Hindlimb muscle (tissue), 1 donor: ENCODE measurements around the gene COX4I2. TPM values are rescaled to one million over a fixed set of nuclear protein-coding genes. Genes with fewer than 3 reads are reported as not detected.

Experiments used
- DNase-seq: peaks from one replicate; pipeline ENCODE4 v3.0.0-alpha.2; 2013
- polyA plus RNA-seq: library from polyadenylated mRNA; unstranded; fragments of 120-200 nt; gene quantifications from one replicate; pipeline ENCODE4 v1.2.1, GENCODE V29; 2013; ENCODE audit not compliant: insufficient read length

Gene COX4I2
- polyA plus RNA-seq, 1 donor, result 9.2 TPM

DNA sequence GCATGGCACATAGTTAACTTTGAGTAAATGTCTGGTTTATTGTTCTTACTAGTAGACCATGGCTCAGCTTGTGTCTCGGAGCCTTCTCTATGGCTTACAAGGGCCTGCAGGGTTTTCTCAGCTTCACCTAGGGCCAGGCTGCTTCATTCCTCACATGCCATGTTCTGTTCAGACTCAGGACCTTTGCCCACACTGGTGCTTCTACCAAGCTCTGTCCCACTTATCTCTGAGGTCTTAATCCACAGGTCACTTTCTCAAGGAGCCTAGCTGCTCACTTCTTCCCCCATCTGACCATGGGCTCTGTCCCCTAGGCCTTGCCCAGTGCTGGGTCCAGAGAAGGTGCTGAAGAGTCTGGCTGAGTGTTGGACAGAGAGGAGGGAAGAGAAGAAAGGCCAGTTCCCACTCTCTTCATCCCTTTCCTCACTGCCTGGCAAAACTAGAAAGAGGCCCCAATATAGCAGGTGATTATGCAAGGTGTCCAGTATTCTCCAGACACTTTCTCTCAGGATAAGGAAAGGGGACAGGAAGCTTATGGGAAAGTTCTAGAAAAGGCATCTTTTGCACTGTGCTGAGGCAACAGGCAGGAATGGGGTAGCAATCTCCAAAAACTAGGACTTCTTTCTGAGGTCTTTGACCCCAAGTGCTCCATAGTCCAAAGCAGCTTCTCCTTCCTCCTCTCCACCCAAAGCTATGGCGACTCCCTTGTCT lies 40.0 kb downstream of the COX4I2 start:
- no peak for DNase-seq

DNA sequence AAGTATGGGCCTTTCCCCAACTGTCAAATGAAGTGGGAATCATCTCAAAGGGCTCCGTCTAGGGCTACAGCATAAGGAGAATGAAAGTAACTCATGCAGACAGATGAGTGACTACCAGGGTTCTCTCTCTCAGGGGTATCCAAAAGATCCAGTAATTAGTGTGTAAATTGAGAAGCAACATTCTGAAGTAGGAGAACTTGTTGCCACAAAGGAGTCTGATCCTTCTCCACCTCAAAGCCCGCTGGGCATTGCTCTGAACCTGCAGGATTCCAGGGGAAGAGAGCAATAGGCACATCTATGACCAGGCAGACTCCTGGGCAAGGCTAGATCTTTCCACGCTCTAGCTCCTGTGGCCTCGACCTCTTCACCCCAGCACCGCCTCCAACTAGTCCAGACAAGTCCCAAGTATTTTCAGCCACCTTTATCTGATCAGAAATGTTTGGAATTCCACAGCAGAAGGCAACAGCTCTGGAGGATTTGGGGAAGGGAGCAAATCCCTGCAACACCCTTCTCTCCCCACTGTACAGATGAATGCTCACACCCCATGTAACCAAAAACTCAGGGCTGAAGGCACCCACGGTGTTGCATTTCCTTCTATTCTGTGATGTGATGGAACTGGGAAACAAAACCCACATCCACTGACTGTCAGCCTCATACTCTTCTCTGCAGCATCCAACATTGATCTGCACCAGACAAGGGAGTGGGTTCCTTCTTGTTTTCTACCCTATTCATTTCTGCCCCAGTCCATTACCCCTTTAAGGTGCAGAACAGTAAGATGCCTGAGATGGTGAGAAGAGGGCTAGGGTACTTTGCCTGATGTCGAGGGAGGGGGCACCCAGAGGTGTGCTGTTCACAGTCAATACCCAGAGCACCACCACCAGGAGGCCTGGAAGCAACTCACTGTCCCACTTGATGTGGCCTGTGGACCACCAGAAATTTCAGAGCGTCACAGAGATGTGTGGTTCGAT lies 41.0 kb downstream of the COX4I2 start:
- DNase-seq, result no peak

DNA sequence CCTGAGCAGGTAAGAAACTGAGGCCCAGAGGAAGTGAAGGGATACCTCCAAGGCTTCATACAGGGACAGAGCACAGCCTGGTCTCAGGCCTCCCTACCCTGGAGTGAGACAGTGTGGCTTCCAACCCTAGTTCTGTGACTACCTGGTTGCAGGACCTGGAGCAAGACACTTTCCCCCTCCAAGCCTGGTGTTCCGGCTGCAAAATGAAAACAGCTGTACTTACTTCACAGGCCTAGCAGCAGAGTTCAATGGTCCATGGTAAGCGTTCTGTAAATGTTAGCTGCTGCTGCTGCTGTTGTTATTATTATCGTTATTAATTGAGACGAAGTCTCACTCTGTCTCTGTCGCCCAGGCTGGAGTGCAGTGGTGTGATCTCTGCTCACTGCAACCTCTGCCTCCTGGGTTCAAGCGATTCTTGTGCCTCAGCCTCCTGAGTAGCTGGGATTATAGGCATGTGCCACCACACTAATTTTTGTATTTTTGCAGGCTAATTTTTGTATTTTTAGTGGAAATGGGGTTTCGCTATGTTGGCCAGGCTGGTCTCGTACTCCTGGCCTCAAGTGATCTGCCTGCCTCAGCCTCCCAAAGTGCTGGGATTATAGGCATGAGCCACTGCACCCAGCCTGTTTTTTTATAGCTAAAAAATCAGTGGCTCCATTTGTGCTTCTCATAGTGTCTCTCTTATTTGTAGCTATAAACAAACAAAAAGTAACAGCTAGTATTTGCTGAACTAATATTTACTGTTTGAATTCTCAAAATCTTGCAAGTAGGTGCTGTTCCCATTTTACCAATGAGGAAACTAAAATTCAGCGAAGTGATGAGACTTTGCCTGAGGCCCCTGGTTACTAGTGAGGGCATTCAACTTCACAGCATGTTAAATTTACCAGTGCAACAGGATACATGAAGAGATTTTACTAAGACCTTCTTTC lies 41.9 kb downstream of the COX4I2 start:
- no peak for DNase-seq

GRCh38 chr20:31680286-31681127 lies 42.8 kb downstream of the COX4I2 start:
- no peak for DNase-seq

DNA sequence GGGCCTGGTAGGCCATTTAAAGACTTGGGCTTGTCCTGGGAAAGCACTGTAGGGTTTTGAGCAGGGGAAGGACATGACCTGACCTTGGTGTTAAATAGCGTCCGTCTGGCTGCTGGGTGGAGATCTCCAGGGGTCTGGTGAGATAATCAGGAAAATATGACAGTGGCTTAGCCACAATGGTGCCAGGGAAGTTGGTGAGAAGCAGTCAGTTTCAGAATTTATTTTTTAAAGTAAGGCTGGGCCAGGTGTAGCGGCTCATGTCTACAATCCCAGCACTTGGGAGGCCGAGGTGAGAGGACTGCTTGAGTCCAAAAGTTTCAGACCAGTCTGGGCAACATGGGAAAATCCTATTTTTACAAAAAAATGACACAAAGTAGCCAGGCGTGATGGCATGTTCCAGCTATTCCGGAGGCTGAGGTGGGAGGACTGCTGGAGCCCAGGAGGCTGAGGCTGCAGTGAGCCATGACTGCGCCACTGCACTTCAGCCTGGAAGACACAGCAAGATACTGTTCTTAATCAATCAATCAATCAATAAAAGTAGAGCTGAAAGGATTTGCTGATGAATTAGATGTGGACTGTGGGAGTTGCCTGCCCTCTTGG lies 43.5 kb downstream of the COX4I2 start:
- no peak for DNase-seq

DNA sequence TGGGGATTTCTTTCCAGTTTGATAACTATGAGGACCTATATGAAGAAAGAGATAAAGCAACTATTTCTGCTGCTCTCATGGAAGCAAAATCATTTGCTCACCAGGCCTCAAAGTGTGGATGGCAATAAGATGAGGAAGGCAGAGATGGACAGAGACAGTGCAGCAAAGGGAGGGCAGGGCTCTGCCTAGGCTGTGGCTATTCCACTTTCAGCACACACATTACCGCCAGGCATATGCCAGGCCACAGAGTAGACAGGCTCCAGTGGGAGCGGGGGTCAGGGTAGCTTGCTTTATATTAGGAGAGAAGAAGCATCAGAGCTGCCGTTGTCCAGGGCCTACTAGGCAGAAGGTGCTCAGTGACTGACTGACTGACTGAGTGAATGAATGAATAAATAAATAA lies 44.1 kb downstream of the COX4I2 start:
- no peak for DNase-seq

GRCh38 chr20:31682352-31682751 lies 44.6 kb downstream of the COX4I2 start:
- DNase-seq, result no peak

DNA sequence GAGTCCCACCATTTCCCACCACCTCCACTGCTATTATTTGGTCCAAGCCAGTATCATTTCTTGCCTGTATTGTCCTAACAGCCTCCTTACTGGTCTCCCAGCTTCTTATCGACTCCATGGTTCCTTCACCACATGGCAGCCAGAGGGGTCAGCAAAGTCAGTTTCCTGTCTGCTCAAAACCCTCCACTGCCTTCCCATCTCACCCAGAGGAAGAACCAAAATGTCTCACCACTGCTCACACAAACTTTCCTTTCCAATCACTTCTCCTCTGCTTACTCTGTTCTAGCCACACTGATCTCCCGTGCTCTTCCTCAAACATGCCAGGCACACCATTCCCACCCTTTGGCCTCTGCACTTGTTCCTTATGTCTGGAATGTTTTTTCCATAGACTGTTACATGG lies 45.2 kb downstream of the COX4I2 start:
- no peak for DNase-seq

DNA sequence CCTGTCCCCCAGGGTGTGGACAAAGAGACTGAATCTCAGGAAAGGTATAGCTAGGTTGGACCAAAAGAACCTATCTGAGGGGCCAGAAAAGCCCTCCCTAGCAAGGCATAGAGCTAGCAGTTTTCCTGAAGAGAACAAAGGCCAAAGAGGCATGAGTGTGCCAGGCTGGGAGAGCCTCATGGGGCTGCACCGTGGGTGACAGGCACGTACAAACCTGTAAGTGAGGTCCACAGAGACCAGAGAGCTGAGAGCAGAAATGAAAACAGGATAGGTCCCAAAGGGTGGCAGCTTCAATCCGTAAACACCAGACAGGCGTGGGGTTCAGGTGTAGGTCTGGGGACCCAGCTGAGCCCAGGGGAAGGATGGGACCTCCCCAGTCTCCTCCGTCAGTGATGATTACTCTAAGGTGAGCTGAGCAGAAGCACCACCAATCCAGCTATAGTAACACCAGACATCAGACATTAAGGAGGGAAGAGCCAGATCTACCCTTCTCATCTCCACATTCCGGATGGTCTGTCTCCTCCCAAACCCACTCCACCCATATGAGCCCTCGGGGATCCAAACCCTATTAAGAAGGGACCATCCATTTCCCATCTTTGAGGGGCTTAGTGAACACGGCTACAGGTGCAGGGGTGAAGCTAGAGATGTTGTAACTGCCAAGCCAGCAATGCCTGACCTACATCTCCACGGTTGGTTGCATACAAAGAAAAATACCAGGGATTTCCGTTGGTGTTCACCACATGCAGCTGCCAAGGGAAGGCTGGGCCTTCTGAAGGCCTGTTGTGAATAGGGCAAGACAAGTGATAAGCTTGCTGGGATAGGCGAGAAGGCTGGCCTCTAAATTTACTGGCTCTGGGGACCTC lies 46.7 kb downstream of the COX4I2 start:
- no peak for DNase-seq

DNA sequence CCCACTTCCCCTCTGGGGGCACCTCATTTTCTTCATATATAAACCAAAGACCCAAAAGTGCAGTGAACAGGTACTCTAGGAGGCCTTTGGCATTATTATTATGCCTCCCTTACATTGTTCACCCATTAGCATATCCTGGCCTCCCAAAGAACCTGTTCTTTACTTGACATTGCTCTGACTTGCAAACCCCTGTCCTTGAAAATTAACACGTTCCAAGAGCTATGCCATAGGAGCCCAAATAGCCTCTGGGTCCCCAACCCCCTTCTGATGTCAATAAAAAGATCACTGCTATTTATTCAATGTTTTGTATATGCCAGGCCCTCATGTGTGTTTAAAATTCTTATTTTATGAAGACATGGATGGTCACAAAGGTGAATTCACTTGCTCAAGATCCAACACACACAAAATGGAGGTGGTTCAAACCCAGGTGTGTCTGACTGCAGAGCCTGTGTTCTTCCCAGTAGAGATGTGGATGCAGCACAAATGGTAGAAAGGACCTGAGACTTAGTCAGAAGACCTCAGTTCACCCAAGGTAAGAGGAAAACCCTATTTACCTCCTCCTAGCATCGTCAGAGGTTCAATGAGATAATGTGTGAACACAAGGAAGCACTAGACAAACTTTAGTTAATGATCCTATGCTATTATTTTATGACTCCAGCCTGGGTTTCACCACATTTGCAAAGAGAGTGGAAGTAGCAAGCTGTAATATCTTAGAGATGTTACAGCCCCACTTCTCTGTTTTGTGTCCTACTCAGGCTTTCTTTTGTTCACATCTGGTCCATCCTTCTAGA lies 48.3 kb downstream of the COX4I2 start:
- no peak for DNase-seq

DNA sequence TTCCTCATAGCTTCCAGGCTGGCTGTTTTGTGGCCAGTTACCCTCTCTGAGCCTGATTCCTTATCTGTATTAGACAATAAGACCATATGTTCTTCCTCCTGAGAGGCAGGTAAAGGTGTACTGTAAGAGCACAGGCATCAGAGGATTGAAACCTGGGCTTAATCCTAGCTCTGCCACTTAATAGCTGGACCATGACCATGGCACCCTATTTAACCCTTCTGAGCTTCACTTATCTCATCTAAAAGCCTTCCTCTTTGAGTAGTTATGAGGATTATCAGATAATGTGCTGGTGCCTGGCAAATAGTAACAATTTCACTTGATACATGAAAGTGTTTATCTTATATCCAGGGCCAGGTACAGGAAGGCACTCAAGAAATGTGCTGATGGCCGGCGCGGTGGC lies 50.1 kb downstream of the COX4I2 start:
- DNase-seq, result no peak

DNA sequence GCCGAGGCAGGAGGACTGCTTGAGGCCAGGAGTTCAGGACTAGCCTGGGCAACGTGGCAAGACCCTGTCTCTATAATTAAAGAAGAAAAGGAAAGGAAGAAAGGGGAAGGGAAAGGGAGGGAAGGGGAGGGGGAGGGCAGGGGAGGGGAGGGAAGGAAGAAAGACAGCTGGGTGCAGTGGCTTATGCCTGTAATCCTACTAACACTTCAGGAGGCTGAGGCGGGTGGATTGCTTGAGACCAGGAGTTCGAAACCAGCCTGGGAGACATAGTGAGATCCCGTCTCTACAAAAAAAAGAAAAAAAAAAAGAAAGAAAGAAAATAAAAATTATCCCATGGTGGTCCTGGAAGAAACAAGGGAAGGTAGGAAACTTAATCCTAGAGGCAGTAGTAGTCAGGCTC lies 51.4 kb downstream of the COX4I2 start:
- no peak for DNase-seq

- DNase-seq, result no peak
These were observed 52.5 kb downstream of the COX4I2 start for GRCh38 chr20:31690124-31690666.

GRCh38 chr20:31691646-31692275 lies 54.0 kb downstream of the COX4I2 start:
- no peak for DNase-seq

DNA sequence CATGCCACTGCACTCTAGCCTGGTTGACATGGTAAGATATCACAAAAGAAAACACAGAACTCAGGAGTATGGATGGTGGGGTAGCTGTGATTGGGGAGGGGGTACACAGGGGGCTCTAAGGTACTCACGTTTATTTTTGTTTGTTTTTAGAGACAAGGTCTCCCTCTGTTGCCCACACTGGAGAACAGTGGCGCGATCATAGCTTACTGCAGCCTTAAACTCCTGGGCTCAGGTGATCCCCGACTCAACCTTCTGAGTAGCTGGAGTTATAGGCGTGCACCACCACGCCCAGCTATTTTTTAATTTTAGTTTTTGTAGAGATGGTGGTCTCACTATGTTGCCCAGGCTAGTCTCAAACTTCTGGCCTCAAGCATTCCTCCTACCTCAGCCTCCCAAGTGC lies 55.7 kb downstream of the COX4I2 start:
- DNase-seq, result no peak

DNA sequence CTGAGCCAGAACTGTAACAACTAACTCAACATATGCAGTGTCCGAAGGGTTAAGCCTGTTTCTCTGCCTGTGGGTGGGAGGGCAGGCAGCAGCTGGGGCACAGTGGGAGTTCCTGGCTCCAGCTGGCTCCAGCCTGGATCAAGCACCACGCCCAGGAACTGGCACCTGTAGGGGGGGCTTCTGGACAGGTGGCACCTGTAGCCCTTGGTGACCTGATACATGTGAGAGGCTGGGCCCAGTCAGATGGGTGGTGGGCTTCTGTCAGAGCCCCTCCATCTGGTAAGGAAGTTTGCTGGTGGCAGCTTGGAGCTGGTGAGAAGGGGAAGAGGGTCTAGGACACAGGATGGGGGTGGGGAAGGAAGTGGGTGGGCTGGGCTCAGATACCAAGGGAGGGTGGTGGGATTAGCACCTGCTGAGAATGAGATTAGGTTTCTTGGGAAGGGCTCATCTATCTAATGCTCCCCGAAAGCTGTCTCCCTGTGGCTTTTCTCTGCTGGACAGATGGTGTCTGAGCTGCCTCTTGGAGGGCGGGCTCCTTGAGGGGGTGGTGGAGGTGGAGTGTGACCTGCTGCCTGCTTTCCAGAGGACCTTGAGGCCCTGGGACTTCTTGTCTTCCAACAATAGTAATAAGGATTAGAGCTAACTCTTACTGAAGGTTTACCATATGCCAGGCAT lies 56.4 kb downstream of the COX4I2 start:
- no peak for DNase-seq
